Measurements from ENCODE around the gene IZUMO2.

Gene IZUMO2

DNA sequence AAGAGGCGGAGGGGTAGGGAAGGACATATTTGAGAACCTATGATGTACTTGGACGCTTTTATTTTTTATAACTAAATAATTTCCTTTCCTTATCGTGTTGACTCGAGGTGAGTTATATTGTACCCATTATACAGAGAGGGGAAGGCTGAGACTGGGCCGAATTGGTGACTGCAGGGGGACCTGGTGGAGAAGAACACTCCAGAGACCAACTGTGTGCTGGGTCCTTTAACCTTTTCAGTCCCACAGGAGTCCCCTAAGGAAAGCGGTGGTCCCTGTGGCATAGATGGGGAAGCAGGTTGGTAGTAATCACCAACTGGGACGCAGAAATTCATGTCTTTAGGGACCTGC is 41.0 kb upstream of the IZUMO2 start:
- DNase-seq (ENCODE audit: low read depth): no peak
- TF ChIP-seq, protein P1, sequence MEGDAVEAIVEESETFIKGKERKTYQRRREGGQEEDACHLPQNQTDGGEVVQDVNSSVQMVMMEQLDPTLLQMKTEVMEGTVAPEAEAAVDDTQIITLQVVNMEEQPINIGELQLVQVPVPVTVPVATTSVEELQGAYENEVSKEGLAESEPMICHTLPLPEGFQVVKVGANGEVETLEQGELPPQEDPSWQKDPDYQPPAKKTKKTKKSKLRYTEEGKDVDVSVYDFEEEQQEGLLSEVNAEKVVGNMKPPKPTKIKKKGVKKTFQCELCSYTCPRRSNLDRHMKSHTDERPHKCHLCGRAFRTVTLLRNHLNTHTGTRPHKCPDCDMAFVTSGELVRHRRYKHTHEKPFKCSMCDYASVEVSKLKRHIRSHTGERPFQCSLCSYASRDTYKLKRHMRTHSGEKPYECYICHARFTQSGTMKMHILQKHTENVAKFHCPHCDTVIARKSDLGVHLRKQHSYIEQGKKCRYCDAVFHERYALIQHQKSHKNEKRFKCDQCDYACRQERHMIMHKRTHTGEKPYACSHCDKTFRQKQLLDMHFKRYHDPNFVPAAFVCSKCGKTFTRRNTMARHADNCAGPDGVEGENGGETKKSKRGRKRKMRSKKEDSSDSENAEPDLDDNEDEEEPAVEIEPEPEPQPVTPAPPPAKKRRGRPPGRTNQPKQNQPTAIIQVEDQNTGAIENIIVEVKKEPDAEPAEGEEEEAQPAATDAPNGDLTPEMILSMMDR (conservative IDR thresholded peaks at IDR 0.05; ENCODE audit: low read depth, low read length): no peak

DNA sequence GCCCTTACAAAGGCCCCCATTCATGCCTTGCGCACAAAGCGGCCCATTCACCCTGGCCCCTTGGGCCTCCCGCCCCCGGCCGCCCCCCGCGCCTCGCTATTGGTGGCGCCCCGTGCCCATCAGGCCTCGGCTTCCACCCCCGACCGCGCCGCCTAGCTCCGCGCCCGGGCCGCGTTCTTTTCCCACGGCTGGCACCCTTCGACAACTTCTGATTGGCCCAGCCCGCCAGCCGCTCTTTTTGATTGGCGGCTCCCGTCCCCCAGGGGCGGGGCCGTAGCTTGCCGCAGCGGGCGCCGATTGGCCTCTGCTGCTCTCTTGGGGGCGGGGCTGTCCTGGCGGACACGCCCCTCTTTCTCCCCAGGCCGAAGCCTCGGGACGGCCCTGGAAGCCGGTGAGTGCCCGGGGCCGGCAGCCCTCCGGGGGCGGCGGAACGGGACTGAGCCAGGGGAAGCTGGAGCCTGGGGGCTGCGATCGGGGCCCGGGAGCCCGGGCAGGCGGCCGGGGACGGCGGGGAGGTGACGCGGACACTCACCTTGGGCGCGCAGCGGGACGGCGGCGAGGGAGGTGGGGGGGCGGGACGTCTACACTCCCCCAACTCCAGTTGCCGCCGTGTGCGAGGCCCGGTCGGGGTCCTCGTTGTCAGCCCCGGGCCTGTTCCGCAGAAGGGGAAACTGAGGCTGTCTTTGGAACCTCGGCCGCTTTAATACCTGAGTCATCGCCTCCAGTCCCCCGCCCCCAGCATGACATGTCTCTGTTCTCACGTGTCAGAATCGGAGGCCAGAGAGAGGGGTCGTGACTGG is 40.4 kb upstream of the IZUMO2 start, which contains the start of gene MYH14:
TSS of gene MYH14 (plus strand) at position 342 of the 800 bp plus-strand sequence. CDS start 6,744 bp downstream, outside the sequence.
- TF ChIP-seq, protein P1 (conservative IDR thresholded peaks at IDR 0.05; ENCODE audit: low read depth, low read length): no peak
- DNase-seq (ENCODE audit: low read depth): peak; percentile 54
- peak within 1 kb of the TSS; percentile 46 for H3K4me3 ChIP-seq (ENCODE audit: low read length)

More for the DNA sequence above, 41.0 kb upstream of the IZUMO2 start:
- peak overlapping the region; percentile 46 for H3K4me3 ChIP-seq (ENCODE audit: low read length)

GRCh38 chr19:50202962-50203280 is 39.8 kb upstream of the IZUMO2 start:
- peak overlapping the region; percentile 37 for H3K4me3 ChIP-seq (ENCODE audit: low read length)
- TF ChIP-seq, protein P1 (conservative IDR thresholded peaks at IDR 0.05; ENCODE audit: low read depth, low read length): no peak
- no peak for DNase-seq (ENCODE audit: low read depth)

DNA sequence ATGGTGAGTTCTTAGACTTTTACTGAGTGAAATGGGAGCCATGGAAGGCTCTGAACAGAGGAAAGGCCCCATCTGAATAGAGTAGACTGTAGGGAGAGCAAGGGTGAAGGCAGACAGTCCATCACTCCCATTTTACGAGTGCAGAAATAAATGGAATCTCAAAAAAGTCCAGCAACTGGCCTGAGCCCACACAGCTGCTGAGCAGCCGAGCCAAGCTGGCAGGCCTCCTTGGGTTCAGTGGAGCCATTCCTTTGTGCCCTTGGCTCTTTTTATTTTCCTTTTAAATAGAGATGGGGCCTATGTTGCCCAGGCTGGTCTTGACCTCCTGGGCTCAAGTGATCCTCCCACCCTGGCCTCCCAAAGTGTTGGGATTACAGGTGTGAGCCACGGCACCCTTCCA is 39.3 kb upstream of the IZUMO2 start:
- TF ChIP-seq, protein P1 (conservative IDR thresholded peaks at IDR 0.05; ENCODE audit: low read depth, low read length): no peak
- DNase-seq (ENCODE audit: low read depth): no peak
- no peak overlapping the region for H3K4me3 ChIP-seq (ENCODE audit: low read length)

DNA sequence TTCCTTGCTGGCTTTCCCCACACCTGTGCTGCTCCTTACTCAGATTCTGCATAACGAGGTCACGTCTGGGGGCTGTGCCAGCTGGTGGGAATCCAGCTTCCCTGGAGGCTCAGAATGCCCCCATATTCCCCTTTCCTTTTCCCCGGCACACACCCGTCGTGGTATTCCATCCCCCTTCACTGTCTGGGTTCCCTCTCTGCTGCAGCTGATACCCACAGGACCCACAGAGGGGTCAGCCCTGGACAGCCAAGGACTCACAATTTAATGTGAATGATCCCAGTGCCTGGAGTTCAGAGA is 36.1 kb upstream of the IZUMO2 start:
- no peak overlapping the region for H3K4me3 ChIP-seq (ENCODE audit: low read length)
- TF ChIP-seq, protein P1 (conservative IDR thresholded peaks at IDR 0.05; ENCODE audit: low read depth, low read length): no peak
- no peak for DNase-seq (ENCODE audit: low read depth)

GRCh38 chr19:50198431-50199258 is 35.6 kb upstream of the IZUMO2 start:
- TF ChIP-seq, protein P1 (conservative IDR thresholded peaks at IDR 0.05; ENCODE audit: low read depth, low read length): no peak
- no peak for DNase-seq (ENCODE audit: low read depth)
- H3K4me3 ChIP-seq (ENCODE audit: low read length): no peak overlapping the region
